Suppressor macrophage treated with lipopolysaccharide for 4 hours (primary cell): ENCODE measurements around the gene SORL1-AS1.
"Not testable (repeated sequence)": the region's sequence is repeated elsewhere in the genome, so short reads cannot be mapped to it uniquely, and the experiment has no call there.

Source experiments
- DNase-seq: peaks from one replicate; pipeline ENCODE4 v3.0.0-alpha.2; 2020

Gene SORL1-AS1

GRCh38 chr11:121426476-121427399 lies 26.0 kb downstream of the SORL1-AS1 start:
- peak; percentile 49 for DNase-seq

- DNase-seq = no peak
These were observed 26.9 kb downstream of the SORL1-AS1 start for GRCh38 chr11:121425828-121426227.

GRCh38 chr11:121422675-121423074 lies 30.1 kb downstream of the SORL1-AS1 start:
- DNase-seq = peak; percentile 69

GRCh38 chr11:121421149-121421901 lies 31.4 kb downstream of the SORL1-AS1 start:
- peak; percentile 74 for DNase-seq

- no peak for DNase-seq
These were observed 32.4 kb downstream of the SORL1-AS1 start for GRCh38 chr11:121420398-121420797.

- no peak for DNase-seq
These were observed 32.9 kb downstream of the SORL1-AS1 start for GRCh38 chr11:121419836-121420235.

- DNase-seq = peak; percentile 90
These were observed 34.1 kb downstream of the SORL1-AS1 start for GRCh38 chr11:121418625-121419114.

- no peak for DNase-seq
These were observed 35.2 kb downstream of the SORL1-AS1 start for GRCh38 chr11:121417607-121418006.

GRCh38 chr11:121417055-121417551 lies 35.7 kb downstream of the SORL1-AS1 start:
- peak; percentile 96 for DNase-seq

- peak; percentile 78 for DNase-seq
These were observed 36.9 kb downstream of the SORL1-AS1 start for GRCh38 chr11:121415856-121416255.

- DNase-seq = peak; percentile 43
These were observed 38.4 kb downstream of the SORL1-AS1 start for GRCh38 chr11:121414141-121414913.

- DNase-seq = no peak
These were observed 39.9 kb downstream of the SORL1-AS1 start for GRCh38 chr11:121412711-121413415.

- no peak for DNase-seq
These were observed 40.7 kb downstream of the SORL1-AS1 start for GRCh38 chr11:121412000-121412587.

GRCh38 chr11:121411330-121411729 lies 41.4 kb downstream of the SORL1-AS1 start:
- DNase-seq = not testable (repeated sequence)

- not testable (repeated sequence) for DNase-seq
These were observed 42.7 kb downstream of the SORL1-AS1 start for GRCh38 chr11:121410041-121410440.

GRCh38 chr11:121408830-121409229 lies 43.9 kb downstream of the SORL1-AS1 start:
- no peak for DNase-seq

- no peak for DNase-seq
These were observed 46.5 kb downstream of the SORL1-AS1 start for GRCh38 chr11:121406291-121406690.

GRCh38 chr11:121405646-121406045 lies 47.1 kb downstream of the SORL1-AS1 start:
- DNase-seq = peak; percentile 50

GRCh38 chr11:121394785-121395184 lies 58.0 kb downstream of the SORL1-AS1 start:
- DNase-seq = no peak

GRCh38 chr11:121393855-121394254 lies 58.9 kb downstream of the SORL1-AS1 start:
- DNase-seq = no peak

GRCh38 chr11:121391914-121392313 lies 60.9 kb downstream of the SORL1-AS1 start:
- DNase-seq = no peak
